HL-60/S4 treated with retinoic acid at 250 ng/mL for 4 days and 3 days (cell line): ENCODE results near the gene MYH3.
"Not testable (repeated sequence)": the region's sequence is repeated elsewhere in the genome, so short reads cannot be mapped to it uniquely, and the experiment has no call there.

Experiments
- in situ Hi-C: fragments of 300-500 bp; cut with MboI; formaldehyde crosslinking; loops from 2 replicates; pipeline ENCODE4 v1.7.0; 2022; ENCODE audit warnings: low sequenced_read_pairs

The MYH3 gene

GRCh38 chr17:10657148-10657547 lies at the start of gene MYH3:
Gene MYH3 (minus strand): TSS chr17:10657309. CDS start chr17:10655064, 2,245 bp downstream.
- in situ Hi-C loops, result no loop called here

GRCh38 chr17:10705727-10706126 lies 48.6 kb upstream of the MYH3 start:
- in situ Hi-C loops, result no loop called here

- in situ Hi-C loops, result no loop called here
These were observed 45.5 kb upstream of the MYH3 start for GRCh38 chr17:10702574-10702973.

GRCh38 chr17:10699856-10700255 lies 42.7 kb upstream of the MYH3 start:
- in situ Hi-C loops, result no loop called here

GRCh38 chr17:10698096-10698818 lies 41.1 kb upstream of the MYH3 start:
- in situ Hi-C loops, result no loop called here

GRCh38 chr17:10697092-10698081 lies 40.3 kb upstream of the MYH3 start, which contains the start of the genes ADPRM and SCO1:
Gene ADPRM (plus strand): TSS chr17:10697594. CDS start chr17:10704927, 7,333 bp downstream.
Gene SCO1 (minus strand): TSS chr17:10697533. CDS start chr17:10697507, 26 bp downstream.
- in situ Hi-C loops, result no loop called here

DNA sequence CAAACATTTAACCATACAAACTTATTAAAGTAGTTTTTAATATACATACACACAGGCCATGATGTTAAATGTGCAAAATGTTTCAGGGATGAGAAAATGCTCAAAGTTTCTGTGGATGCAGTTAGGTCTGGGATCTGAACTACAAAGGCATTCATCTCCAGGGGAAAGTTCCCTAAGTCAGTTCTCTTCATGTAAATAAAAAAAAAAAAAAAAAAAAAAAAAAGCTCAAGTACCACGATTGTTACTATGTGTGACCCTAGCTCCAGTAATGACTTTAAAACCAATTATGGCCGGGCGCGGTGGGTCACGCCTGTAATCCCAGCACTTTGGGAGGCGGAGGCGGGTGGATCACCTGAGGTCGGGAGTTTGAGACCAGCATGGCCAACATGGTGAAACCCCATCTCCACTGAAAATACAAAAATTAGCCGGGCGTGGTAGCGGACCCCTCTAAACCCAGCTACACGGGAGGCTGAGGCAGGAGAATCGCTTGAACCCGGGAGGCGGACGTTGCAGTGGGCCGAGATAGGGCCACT lies 38.8 kb upstream of the MYH3 start:
- in situ Hi-C loops, result not testable (repeated sequence)

DNA sequence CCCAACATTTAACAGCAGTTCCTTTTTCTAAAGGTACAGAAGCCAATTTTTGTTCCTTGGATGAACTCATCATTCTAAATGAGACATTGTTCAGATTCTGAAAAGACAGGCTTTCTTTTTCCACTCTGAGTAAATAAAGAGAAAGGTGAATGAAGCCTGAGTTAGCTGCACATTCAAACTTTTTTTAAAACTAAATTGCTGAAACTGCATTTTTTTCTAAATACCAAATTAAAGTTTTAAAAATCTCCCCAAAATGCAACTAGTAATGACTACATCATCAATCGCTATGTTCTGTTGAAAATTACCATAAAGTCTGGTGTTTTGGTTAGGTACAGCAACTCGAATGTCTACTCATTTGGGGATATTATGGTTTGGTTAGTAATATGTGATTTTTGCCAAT lies 30.4 kb upstream of the MYH3 start:
- in situ Hi-C loops, result no loop called here

DNA sequence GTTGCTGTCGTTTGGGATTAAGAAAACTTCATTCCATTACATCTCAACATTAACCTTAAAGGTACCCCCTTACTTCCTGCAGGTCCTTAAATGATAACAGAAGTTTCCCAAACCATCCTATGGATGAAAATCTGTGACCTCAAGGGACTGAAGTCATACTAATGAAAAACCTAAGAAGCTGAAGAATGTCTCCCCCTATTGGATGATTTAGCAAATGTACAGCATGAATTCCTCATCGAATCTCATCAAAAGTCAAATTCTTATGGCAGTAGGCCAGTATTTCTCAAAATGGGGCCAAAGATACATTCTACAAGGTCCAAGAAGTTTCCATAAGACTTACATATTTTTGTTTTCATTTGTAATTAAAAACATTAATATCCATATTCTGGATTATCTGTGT lies 26.7 kb upstream of the MYH3 start:
- in situ Hi-C loops, result no loop called here

DNA sequence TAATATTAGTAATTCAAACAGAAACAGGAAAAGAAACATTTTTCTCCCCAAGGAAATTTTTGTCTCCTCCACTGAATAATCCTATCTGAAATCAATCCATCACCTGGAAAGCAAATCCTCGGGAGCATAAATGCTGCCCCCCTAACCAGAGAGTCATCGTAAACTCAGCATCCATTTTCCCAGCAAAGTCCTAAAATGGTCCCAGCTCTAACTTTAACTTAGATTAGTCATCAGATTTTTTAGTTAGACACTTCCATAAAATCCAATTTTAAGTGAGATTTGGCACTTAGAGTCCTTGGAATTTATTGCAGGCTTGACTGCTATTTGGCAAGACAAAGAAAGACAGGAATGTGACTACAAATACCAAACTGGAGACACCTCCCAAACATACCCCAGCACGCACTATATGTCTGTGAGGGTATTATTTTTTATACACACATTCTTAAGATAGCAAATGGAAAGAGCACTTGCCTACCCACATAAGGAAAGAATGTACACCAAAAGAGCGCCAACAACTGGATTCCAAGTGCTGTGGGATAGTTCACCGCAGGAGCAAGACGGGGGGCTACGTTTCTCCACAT lies 24.8 kb upstream of the MYH3 start:
- in situ Hi-C loops, result no loop called here

- in situ Hi-C loops, result no loop called here
These were observed 17.6 kb upstream of the MYH3 start for GRCh38 chr17:10674704-10675103.

- in situ Hi-C loops, result no loop called here
These were observed 16.2 kb upstream of the MYH3 start for GRCh38 chr17:10673312-10673711.

DNA sequence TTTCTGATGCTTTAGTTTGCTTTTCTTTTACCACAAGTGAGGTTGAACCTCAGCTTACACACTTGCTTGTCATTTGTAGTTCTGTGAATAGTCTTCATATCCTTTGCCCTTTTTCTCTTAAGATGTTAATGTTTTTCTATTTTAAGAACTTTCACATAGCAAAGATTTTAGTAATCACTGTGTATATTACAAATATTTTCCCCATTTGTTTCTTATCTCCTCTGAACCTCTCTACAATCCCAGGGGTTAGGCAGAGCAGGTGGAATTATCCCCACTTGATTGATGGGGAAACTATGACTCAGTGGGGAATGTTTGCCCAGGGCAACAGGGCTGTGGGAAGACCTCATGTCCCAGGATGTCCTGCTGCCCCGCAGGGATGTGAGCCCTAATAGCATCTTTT lies 11.7 kb upstream of the MYH3 start:
- in situ Hi-C loops, result no loop called here

GRCh38 chr17:10666906-10667305 lies 9.8 kb upstream of the MYH3 start:
- in situ Hi-C loops, result no loop called here

DNA sequence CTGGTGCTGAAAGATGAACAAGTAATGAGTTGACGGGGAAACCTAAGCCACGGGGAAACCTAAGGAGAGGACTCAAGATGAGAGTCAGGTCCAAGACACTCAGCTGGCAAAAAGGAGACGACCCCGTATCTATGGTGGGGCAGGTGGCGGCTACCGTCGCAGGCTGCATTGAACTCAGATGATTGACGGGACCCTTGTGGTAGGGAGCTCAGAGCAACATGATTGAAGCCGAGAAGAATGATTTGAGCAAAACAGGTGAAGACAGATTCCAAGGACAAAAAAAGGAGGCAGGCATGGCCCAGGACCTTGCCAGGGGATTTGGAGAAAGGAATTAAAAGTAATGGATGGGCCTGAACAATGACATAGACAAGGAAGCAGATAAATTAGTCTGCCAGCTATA lies 7.5 kb upstream of the MYH3 start:
- in situ Hi-C loops, result no loop called here

DNA sequence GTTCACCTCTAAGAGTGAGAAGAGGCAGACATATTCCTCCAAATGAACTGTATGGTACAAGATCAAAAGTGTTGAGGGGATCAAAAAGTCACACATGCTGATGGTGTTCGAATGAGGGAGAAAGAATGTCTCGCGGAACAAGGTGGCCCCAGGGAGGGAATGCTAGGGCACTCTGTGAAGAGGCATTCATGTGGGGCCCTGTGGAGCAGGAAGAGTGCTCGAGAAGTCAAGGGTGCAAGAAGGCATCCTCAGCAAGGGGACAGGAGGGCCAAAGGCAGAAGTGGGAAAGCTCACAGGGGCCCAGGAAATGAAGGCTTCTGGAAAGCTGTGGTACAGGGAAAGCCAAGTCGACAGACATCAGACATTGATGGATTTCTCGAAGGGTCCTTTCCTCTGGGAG lies 6.1 kb upstream of the MYH3 start:
- in situ Hi-C loops, result no loop called here

DNA sequence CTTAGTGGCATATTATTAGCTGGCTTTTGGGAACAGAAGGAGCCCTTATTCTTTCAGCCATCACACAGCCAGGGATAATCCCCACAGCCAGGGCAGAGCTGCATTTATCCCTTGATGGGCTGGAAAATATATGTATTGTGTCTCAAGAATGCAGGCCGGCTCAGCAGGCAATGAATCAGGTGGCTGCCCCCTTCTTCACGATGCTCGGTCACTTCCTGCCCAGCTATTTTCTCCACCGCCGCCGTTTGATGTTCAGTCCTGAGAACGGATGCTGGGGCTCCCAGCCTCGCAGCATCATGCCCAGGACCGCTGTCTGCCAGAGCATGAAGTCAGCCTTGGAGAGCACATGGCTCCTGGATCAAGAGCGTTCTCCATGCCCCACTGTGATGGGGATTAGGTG lies 4.3 kb upstream of the MYH3 start:
- in situ Hi-C loops, result no loop called here

DNA sequence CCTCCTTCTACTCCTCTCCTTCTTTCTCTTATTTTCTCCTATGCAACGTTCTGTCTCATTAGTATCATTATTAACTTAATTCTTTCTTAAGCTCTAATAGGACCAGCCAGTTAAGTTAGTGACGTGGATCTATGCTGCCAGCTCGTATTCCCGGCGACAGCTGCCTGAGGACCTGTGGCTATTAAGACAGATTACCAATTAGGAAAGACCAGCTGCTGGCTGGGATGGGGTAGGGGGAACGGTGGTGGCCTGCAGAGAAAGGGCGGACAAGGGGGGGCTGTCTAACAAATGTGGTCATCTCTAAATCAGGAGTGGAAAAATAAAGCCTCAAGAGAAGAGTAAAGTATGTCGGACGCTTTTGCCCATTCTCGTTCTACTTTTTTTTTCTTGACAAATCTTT lies 770 bp upstream of the MYH3 start:
- in situ Hi-C loops, result no loop called here

- in situ Hi-C loops, result no loop called here
These were observed 3.1 kb downstream of the MYH3 start for GRCh38 chr17:10653987-10654386.

DNA sequence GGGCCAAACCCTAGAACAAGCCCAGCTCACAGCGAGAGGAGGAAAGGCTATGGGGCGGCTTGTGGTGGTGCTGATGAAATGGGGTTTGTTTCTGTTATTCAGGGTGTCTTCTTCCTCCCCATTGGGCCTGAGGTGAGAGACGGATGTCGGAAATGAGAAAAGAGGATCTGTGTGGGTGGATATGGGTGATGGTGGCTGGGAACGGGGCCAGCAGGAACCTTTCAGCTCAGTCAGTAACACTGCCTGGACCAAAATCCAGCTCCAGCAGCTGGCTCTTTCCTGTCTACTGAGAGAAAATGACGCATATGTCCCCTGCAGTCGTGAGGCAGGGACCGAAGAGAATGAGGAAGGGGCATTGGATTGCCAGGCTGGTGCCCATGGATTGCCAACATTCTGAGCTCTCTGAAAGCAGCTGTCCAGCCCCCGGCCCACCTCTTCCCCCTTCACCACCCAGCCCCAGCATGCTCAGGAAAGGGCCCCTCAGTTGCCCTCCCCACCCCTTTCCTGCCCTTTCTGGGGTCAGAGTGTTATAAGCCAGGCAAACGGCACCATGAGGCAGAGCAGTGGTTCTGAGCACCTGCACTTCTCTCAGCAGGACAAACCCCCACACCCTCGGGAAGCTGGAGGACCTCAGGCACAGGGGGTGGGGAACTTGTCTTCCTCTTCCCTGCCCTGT lies 4.0 kb downstream of the MYH3 start:
- in situ Hi-C loops, result no loop called here

DNA sequence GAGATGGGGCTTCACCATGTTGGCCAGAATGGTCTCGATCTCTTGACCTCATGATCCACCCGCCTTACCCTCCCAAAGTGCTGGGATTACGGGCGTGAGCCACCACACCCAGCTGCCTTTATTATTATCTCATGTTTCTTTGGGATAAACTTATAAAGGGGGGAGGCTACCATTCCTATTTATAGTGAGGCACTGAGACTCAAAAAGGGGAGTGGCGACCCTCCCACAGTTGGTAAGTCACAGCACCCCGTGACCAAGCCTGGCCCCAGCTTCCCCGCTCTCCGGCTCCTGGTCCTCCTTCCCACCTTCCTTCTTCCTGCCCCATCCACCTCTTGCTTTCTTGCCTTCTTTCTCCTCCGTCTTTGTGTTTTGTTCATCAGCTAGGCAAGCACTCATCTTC lies 5.2 kb downstream of the MYH3 start:
- in situ Hi-C loops, result no loop called here
